Neural cell (in vitro differentiated cells): ENCODE data around the gene CCSER2.

Experiments
- EP300 ChIP-seq: fragments of 450-650 bp; conservative IDR thresholded peaks from 2 replicates; pipeline ENCODE4 v1.6.1; 2014; ENCODE audit warnings: antibody characterized with exemption, mild to moderate bottlenecking, moderate library complexity; ENCODE audit not compliant: poor library complexity, severe bottlenecking
- EZH2 ChIP-seq: fragments of 200-600, 300-800 bp; shearing (Covaris generic), sonication (generic); IDR thresholded peaks from 2 replicates; pipeline ENCODE4 v1.6.1; 2014; ENCODE audit warnings: antibody characterized with exemption, low read length, borderline replicate concordance, mild to moderate bottlenecking; ENCODE audit not compliant: insufficient read depth, poor library complexity, severe bottlenecking
- POLR2AphosphoS5 ChIP-seq: IDR thresholded peaks from 2 replicates; pipeline ENCODE4 v1.6.1; 2012
- TAF1 ChIP-seq: IDR thresholded peaks from 2 replicates; pipeline ENCODE4 v1.6.1; 2012; ENCODE audit warnings: low read depth
- TF ChIP-seq, protein P1 (sequence below): fragments of 450-650 bp; IDR thresholded peaks from 2 replicates; pipeline ENCODE4 v1.5.1; 2014; ENCODE audit warnings: antibody characterized with exemption, mild to moderate bottlenecking, moderate library complexity; ENCODE audit not compliant: poor library complexity, severe bottlenecking

DNA sequence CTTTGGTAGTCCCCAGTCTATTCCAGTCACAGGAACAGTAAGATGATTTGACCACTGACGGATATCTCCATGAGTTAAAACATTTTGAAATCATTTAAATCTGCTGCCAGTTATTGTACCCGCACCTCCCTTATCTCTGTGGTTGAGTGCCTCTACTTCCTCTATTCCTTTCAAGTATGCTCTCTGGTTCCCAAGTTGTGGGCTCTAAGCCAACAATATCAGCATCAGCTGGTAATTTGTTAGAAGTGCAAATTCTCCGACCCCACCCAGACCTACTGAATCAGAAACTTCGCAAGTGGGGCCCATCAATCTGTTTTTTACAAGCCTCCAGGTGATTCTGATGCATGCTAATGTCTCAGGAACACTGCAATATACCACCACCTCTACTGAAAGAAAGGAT is 235.5 kb downstream of the CCSER2 start:
- TF ChIP-seq EZH2 (no peak), POLR2AphosphoS5 (no peak), EP300 (no peak), TAF1 (no peak)
- TF ChIP-seq, protein P1, sequence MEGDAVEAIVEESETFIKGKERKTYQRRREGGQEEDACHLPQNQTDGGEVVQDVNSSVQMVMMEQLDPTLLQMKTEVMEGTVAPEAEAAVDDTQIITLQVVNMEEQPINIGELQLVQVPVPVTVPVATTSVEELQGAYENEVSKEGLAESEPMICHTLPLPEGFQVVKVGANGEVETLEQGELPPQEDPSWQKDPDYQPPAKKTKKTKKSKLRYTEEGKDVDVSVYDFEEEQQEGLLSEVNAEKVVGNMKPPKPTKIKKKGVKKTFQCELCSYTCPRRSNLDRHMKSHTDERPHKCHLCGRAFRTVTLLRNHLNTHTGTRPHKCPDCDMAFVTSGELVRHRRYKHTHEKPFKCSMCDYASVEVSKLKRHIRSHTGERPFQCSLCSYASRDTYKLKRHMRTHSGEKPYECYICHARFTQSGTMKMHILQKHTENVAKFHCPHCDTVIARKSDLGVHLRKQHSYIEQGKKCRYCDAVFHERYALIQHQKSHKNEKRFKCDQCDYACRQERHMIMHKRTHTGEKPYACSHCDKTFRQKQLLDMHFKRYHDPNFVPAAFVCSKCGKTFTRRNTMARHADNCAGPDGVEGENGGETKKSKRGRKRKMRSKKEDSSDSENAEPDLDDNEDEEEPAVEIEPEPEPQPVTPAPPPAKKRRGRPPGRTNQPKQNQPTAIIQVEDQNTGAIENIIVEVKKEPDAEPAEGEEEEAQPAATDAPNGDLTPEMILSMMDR = no peak
